Astrocyte of the spinal cord (primary cell): ENCODE results near the gene TRAPPC3L.
A peak's percentile ranks its signal among the peaks of the same experiment; 100 is the strongest.

ENCODE experiments used
- DNase-seq: peaks from one replicate; pipeline ENCODE4 v3.0.0; 2011; ENCODE audit warnings: low read depth, low spot score
- H3K4me3 ChIP-seq: 2 replicates; pipeline ENCODE4 v1.5.1; 2011; ENCODE audit warnings: low read depth, mild to moderate bottlenecking, low read length, moderate library complexity
- in situ Hi-C: cut with HindIII; loops from 2 replicates; pipeline ENCODE4 v1.10.0; 2017; ENCODE audit warnings: low sequenced_read_pairs
- TF ChIP-seq, protein P1 (sequence below): IDR thresholded peaks from 2 replicates; pipeline ENCODE4 v1.5.1; 2012; ENCODE audit warnings: low read depth, mild to moderate bottlenecking, low read length, inconsistent platforms

The TRAPPC3L gene

DNA sequence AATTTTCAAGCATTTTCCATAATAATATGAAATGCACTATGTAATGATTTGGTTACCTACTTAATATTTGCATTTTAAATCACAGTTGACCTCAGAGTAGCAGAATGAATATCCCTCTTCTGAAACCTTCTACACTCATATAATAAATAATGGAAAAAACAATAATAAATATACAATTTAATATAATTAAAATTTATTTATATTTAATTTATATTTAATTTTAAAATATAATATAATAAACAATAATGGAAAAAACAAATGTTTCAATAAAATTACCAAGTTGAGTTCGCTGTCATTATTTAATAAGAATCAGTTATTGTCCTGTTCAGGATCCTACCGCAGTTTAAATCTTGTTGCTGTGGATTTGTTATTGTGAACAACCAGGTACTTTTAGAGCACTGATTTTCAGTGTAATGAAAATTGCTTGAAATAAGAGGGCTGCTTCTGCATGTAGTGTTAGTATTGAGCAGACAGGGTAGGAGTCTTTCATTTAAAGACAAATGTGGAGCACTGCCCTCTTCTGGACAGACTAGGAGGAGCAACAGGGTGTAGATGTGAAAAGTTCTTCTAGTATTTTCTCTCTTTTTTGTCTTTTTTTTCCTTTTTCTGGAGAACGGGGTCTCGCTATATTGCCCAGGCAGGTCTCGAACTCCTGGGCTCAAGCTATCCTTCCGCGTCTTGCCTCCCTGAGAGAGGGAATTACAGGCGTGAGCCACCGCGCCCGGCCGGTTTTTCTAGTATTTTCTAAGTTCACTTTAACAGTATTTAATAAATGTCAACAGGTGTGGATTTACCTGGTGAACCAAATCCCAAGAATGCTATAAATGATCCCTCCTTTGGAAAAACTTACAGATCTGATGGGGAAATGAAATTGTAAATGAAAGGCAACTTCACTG, 13.6 kb downstream of the TRAPPC3L start:
- DNase-seq: peak; percentile 81
- in situ Hi-C loops: no loop called here
- no peak overlapping the region for H3K4me3 ChIP-seq
- TF ChIP-seq, protein P1, sequence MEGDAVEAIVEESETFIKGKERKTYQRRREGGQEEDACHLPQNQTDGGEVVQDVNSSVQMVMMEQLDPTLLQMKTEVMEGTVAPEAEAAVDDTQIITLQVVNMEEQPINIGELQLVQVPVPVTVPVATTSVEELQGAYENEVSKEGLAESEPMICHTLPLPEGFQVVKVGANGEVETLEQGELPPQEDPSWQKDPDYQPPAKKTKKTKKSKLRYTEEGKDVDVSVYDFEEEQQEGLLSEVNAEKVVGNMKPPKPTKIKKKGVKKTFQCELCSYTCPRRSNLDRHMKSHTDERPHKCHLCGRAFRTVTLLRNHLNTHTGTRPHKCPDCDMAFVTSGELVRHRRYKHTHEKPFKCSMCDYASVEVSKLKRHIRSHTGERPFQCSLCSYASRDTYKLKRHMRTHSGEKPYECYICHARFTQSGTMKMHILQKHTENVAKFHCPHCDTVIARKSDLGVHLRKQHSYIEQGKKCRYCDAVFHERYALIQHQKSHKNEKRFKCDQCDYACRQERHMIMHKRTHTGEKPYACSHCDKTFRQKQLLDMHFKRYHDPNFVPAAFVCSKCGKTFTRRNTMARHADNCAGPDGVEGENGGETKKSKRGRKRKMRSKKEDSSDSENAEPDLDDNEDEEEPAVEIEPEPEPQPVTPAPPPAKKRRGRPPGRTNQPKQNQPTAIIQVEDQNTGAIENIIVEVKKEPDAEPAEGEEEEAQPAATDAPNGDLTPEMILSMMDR: peak; percentile 72

DNA sequence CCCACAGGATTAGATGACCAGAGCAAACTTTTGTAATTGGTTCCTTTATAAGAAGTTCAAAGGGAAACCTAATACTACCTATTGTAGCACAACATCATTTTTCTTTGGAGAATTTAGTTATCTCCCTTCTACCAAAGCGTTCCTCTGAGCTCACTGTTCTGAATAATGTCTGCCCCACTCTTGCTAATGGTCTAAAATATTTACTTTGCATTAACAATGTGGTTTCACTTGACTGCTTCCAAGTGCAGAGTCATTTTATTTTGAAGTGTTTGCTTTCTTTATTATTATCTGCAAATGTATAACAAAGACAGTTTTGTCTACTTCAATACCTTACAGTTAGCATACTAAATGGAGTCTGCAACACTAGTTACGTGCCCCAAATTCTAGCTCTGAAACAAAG, 15.0 kb downstream of the TRAPPC3L start:
- no peak overlapping the region for H3K4me3 ChIP-seq
- peak; percentile 53 for DNase-seq
- in situ Hi-C loops: no loop called here
- TF ChIP-seq, protein P1: no peak

DNA sequence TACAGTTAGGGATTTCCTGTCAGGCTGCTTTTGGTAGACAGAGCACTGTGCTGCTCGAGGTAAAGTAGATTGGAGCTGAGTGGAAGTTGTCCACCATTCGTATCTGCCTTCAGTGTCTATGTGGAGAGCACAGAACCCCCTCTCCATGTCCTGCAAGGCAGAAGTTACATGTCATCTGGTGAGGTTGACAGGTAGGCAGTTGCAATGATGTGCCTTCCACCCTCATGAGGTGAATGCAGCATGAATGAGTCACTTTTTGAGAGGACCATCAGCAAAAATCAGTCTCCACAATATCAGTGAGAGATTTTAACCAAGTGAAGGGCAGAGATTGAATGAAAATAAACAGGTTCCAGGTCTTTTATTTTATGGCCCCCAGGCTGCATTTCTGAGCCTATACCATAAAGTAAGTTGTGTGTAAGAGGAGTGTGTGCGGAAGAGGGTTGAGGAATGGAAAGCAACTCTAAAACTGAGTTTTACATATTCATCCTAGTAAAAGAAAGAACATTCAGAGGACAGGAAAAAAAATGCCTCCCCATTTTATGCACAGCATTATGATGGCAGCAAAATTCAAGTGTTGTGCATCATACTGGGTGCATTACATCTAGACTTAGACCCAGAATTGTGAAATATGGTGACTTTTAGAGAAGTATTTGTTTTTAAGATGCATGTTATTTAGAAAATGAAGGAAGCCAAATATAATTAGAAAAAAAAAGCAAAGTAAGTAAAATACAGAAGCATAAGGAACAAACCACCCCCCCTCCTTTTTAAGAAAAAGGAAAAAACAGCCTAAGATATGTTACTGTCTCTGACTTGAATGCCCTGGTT, 15.8 kb downstream of the TRAPPC3L start:
- no peak overlapping the region for H3K4me3 ChIP-seq
- TF ChIP-seq, protein P1: no peak
- in situ Hi-C loops: no loop called here
- DNase-seq: no peak

DNA sequence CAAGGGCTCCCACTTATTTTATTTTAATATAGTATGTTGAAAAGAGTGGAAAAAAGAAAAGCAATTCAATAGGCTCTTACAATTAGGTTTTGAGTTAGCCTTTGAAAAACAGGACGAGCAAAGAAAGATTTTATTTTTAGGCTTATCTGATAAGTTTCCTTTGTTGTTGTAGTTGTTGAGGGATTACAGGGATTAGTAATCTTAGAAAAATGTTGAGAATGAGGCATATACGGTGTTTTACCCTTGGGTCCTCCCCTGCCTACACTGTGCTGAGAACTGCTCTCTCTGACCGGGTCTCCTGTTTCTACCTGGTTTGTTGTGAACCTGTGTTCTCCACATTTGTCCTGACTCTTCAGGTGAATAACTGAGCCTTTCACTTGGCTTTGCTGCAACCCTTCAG, 16.7 kb downstream of the TRAPPC3L start:
- in situ Hi-C loops: no loop called here
- no peak overlapping the region for H3K4me3 ChIP-seq
- TF ChIP-seq, protein P1: no peak
- DNase-seq: peak; percentile 7

GRCh38 chr6:116528133-116528532, 17.4 kb downstream of the TRAPPC3L start:
- in situ Hi-C loops: no loop called here
- no peak for DNase-seq
- no peak overlapping the region for H3K4me3 ChIP-seq
- TF ChIP-seq, protein P1: no peak

GRCh38 chr6:116524236-116524635, 21.2 kb downstream of the TRAPPC3L start:
- H3K4me3 ChIP-seq: no peak overlapping the region
- in situ Hi-C loops: no loop called here
- no peak for DNase-seq
- TF ChIP-seq, protein P1: no peak
